ENCODE results near the gene ZFYVE27. TPM values are rescaled to one million over a fixed set of nuclear protein-coding genes. Genes with fewer than 3 reads are reported as not detected.
A peak's percentile ranks its signal among the peaks of the same experiment; 100 is the strongest.

Gene ZFYVE27, protein sequence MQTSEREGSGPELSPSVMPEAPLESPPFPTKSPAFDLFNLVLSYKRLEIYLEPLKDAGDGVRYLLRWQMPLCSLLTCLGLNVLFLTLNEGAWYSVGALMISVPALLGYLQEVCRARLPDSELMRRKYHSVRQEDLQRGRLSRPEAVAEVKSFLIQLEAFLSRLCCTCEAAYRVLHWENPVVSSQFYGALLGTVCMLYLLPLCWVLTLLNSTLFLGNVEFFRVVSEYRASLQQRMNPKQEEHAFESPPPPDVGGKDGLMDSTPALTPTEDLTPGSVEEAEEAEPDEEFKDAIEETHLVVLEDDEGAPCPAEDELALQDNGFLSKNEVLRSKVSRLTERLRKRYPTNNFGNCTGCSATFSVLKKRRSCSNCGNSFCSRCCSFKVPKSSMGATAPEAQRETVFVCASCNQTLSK
- total RNA-seq (10 to 100 TPM; 30.9 to 33.9 TPM), polyA plus RNA-seq (10 to 100 TPM; 21.1 to 22.7 TPM)
- long read RNA-seq, donor 1, partial matches to known transcripts, result 12 of 12 reads
- long read RNA-seq, donor 1, other reads (novel, unspliced or antisense), result 0 of 12 reads
- long read RNA-seq, donor 2, partial matches to known transcripts, result 0 of 2 reads
- long read RNA-seq, donor 2, other reads (novel, unspliced or antisense), result 0 of 2 reads
- long read RNA-seq, donor 3, partial matches to known transcripts, result 16 of 17 reads
- long read RNA-seq, donor 3, other reads (novel, unspliced or antisense), result 0 of 17 reads
- long read RNA-seq, donor 4, result 0 reads
- long read RNA-seq, donor 5, partial matches to known transcripts, result 0 of 1 reads
- long read RNA-seq, donor 5, other reads (novel, unspliced or antisense), result 0 of 1 reads

DNA sequence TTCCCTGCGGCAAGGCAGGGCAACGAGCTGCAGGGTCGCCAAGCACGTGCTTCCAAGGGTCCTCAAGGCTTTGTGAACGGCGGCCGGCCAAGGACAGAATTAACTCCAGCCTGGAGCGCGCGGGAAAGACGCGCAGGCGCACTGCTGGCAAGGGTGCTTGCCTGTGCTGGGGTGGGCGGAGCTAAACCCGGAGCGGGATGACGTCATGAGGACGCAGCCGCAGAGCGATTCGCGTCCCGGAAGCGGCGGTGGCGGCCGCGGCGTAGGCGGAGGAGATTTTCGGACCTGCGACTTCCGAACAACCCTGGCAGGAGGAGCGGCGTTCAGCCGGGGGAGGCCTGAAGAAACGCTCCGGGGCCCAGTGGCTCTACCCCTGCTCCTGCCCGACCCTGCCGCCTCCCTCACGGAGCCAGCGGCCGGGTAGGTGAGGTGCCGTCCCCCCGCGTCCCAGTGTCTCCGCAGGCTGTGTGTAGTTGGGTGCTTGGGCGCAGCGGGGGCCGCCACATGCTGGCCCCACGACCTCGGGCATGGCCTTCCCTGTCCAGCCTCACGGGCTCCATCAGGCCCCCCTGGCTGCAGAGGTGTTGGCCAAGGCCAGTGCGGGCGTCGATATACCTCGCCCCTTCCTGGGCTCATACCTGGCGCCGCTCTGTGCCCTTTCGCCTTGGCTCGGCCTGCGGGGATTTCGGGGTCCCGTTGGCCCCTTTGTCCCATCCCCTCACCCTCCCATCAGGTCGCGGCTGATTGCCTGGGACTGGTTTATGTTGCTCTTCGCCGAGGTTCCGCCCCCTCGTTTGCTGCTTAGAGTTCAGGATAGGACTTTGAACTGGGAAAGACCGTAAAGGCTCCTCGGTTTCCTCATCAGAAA lies at the start of gene ZFYVE27:
Gene ZFYVE27, plus strand, starts transcription at position 227 of the 868 bp plus-strand sequence. CDS start 1,350 bp downstream, outside the sequence.
- DNase-seq, result peak; percentile 97 to 98 (median 97)
- Histone ChIP-seq H3K9ac (ENCODE audit: insufficient read depth in 1 of 2, low read length in 2 of 2) (peak within 1 kb of the TSS; percentile 63 to 87), H3K9me3 (ENCODE audit: control insufficient read depth in 4 of 4, insufficient read depth in 3 of 4, low read length in 3 of 4) (peaks cover 0 to 4% (median 0%) of the 10 kb centered on the region in 4 donors), H3K4me1 (ENCODE audit: control insufficient read depth in 5 of 5, insufficient read depth in 5 of 5, low read length in 5 of 5) (peaks cover 0 to 9% (median 5%) of the 10 kb centered on the region in 5 donors), H3K36me3 (ENCODE audit: control insufficient read depth in 4 of 4, insufficient read depth in 4 of 4, low read length in 4 of 4) (peaks cover 0 to 16% (median 7%) of the 10 kb centered on the region in 4 donors), H3K4me3 (peak within 1 kb of the TSS; percentile 67), H3K27ac (ENCODE audit: low read depth in 1 of 2, low read length in 1 of 2) (peak within 1 kb of the TSS; percentile 95 to 98), H3K27me3 (ENCODE audit: control insufficient read depth in 3 of 3, insufficient read depth in 3 of 3, low read length in 2 of 3) (no peaks in the 10 kb centered on the region)
- WGBS, 2 donors, result 0 to 1% methylated on average over 67 to 72 of the region's 72 CpGs
- TF ChIP-seq, protein P1, sequence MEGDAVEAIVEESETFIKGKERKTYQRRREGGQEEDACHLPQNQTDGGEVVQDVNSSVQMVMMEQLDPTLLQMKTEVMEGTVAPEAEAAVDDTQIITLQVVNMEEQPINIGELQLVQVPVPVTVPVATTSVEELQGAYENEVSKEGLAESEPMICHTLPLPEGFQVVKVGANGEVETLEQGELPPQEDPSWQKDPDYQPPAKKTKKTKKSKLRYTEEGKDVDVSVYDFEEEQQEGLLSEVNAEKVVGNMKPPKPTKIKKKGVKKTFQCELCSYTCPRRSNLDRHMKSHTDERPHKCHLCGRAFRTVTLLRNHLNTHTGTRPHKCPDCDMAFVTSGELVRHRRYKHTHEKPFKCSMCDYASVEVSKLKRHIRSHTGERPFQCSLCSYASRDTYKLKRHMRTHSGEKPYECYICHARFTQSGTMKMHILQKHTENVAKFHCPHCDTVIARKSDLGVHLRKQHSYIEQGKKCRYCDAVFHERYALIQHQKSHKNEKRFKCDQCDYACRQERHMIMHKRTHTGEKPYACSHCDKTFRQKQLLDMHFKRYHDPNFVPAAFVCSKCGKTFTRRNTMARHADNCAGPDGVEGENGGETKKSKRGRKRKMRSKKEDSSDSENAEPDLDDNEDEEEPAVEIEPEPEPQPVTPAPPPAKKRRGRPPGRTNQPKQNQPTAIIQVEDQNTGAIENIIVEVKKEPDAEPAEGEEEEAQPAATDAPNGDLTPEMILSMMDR (IDR thresholded peaks at IDR 0.05; ENCODE audit: control extremely low read depth, extremely low read depth), result no peak
- peak; percentile 95 for ATAC-seq (ENCODE audit: insufficient read depth, low FRiP score)

DNA sequence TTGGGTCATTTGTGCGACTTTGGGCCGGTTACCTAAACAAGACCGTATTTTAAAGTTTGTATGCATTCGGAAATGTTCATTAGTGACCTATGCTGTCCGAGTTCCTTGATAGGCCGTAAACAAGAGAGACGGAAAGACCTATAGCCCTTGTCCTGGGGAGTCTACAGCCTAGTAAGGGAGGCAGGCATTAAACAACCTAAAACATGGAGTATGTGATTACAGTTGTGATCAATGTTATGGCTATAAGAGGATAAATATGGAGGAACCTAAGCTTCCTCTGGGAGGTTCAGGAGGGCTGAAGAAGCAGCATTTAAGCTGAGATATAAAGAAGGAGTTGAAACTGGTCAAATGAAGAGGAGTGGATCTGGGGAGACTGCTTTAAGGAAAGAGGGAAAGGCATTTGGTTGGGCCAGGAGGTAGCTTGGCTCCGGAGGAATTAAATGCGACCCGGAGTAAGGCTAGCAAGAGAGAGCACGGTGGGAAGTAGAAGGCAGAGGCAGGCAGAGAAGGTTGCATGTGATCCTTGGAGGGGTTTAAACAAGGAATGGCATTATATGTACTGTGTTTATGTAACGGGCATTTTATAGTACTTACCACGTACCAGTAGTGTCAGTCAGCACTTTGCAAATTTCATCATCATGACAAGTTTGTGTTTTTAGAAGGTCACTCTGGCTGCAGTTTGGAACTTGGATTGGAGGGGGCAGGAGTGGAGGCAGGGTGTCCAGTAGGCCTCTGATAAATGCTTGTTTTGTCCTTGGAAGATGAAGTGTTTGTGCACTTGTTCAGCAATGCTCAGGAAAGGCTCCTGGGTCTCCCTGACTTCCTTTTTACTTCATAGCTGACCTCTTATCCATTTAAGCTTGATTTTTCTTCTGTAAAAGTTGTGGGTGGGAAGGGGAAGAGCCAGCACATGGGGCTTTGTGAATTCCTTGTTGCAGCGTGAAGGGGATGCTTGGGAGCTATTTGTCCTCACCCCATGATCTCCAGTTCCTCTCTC lies 48.8 kb upstream of the ZFYVE27 start:
- TF ChIP-seq, protein P1 (IDR thresholded peaks at IDR 0.05; ENCODE audit: control extremely low read depth, extremely low read depth), result no peak
- no peaks in the 10 kb centered on the region for H3K36me3 ChIP-seq (ENCODE audit: control insufficient read depth in 4 of 4, insufficient read depth in 4 of 4, low read length in 4 of 4)
- H3K4me3 ChIP-seq, result no peak overlapping the region
- H3K9ac ChIP-seq (ENCODE audit: insufficient read depth in 1 of 2, low read length in 2 of 2), result peak overlapping the region; percentile 44 to 86
- peaks cover 0 to 41% (median 19%) of the 10 kb centered on the region in 5 donors for H3K4me1 ChIP-seq (ENCODE audit: control insufficient read depth in 5 of 5, insufficient read depth in 5 of 5, low read length in 5 of 5)
- H3K27ac ChIP-seq (ENCODE audit: low read depth in 1 of 2, low read length in 1 of 2), result peak overlapping the region; percentile 71 to 94
- 40 to 46% methylated on average over 14 of the region's 14 CpGs for WGBS, 2 donors
- H3K27me3 ChIP-seq (ENCODE audit: control insufficient read depth in 3 of 3, insufficient read depth in 3 of 3, low read length in 2 of 3), result no peaks in the 10 kb centered on the region
- peaks cover 0 to 1% (median 0%) of the 10 kb centered on the region in 4 donors for H3K9me3 ChIP-seq (ENCODE audit: control insufficient read depth in 4 of 4, insufficient read depth in 3 of 4, low read length in 3 of 4)
- peak in 2 of 3 donors; percentile 39 to 46 for DNase-seq
- no peak for ATAC-seq (ENCODE audit: insufficient read depth, low FRiP score)

DNA sequence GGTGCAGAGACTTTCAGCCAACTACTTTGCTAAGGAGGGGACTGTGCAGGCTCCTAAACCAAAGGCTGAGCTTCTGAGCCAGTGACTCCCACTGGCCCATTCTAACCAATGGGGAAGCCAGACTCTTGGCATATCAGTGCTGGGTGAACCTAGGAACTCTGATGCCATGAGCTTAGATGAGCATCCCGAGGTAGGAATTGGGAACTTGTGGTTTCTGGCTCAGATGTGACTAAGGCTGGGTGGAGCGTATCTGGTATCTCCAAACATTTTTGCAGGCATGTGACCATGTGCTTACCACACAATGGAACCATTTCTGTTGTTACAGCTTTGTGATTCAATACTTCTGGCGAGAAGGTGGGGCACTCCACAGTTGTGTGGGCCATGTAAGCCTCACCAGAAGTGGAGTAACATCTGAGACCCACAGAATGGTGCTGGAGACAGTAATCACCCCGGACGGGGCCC lies 47.3 kb upstream of the ZFYVE27 start:
- 57 to 73% methylated on average over 5 of the region's 5 CpGs for WGBS, 2 donors
- no peak for ATAC-seq (ENCODE audit: insufficient read depth, low FRiP score)
- Histone ChIP-seq H3K4me3 (no peak overlapping the region), H3K27me3 (ENCODE audit: control insufficient read depth in 3 of 3, insufficient read depth in 3 of 3, low read length in 2 of 3) (no peaks in the 10 kb centered on the region), H3K27ac (ENCODE audit: low read depth in 1 of 2, low read length in 1 of 2) (peak overlapping the region in 1 of 2 donors; percentile 65), H3K9me3 (ENCODE audit: control insufficient read depth in 4 of 4, insufficient read depth in 3 of 4, low read length in 3 of 4) (no peaks in the 10 kb centered on the region), H3K36me3 (ENCODE audit: control insufficient read depth in 4 of 4, insufficient read depth in 4 of 4, low read length in 4 of 4) (no peaks in the 10 kb centered on the region), H3K9ac (ENCODE audit: insufficient read depth in 1 of 2, low read length in 2 of 2) (no peak overlapping the region), H3K4me1 (ENCODE audit: control insufficient read depth in 5 of 5, insufficient read depth in 5 of 5, low read length in 5 of 5) (peaks cover 0 to 32% (median 15%) of the 10 kb centered on the region in 5 donors)
- TF ChIP-seq, protein P1 (IDR thresholded peaks at IDR 0.05; ENCODE audit: control extremely low read depth, extremely low read depth), result no peak
- DNase-seq, result no peak
